Esophagus squamous epithelium (tissue), 5 donors: Measurements from ENCODE around the gene MYO1H. TPM values are rescaled to one million over a fixed set of nuclear protein-coding genes. Genes with fewer than 3 reads are reported as not detected.

Experiments used
- DNase-seq: peaks from one replicate; lab custom pipeline; 2025; lab: John Stamatoyannopoulos, UW
- H3K27ac ChIP-seq, 4 donors: fragments of 200-600 bp; sonication (generic); one replicate each; pipeline ENCODE4 v1.5.1; 2016 to 2019; ENCODE audit warnings: mild to moderate bottlenecking in 1 of 4
- H3K27me3 ChIP-seq, 4 donors: fragments of 200-600 bp; sonication (generic); 1 replicate in 3 of 4; 2 replicates in 1 of 4; pipeline versions ENCODE4 v1.5.1 to v1.6.0; 2017 to 2021; ENCODE audit warnings: antibody characterized with exemption in 1 of 4
- H3K36me3 ChIP-seq, 3 donors: fragments of 200-600 bp; sonication (generic); one replicate each; pipeline ENCODE4 v1.5.1; 2016 to 2019
- H3K4me1 ChIP-seq, 3 donors: fragments of 200-600 bp; sonication (generic); one replicate each; pipeline ENCODE4 v1.5.1; 2017 to 2019
- H3K4me3 ChIP-seq, 4 donors: fragments of 200-600 bp; sonication (generic); 1 replicate in 3 of 4; 2 replicates in 1 of 4; pipeline ENCODE4 v1.5.1; 2016 to 2019; ENCODE audit warnings: mild to moderate bottlenecking in 2 of 4, moderate library complexity in 1 of 4
- H3K9me3 ChIP-seq, 3 donors: fragments of 200-600 bp; sonication (generic); one replicate each; pipeline ENCODE4 v1.5.1; 2016 to 2019
- CTCF ChIP-seq, 6 experiments: fragments of 450-650 bp in 4 of 6; fragments of 200-600 bp in 2 of 6; sonication (generic) in 2 of 6; IDR thresholded peaks; one replicate each; pipeline ENCODE4 v1.5.1; 2016 to 2019; ENCODE audit warnings: antibody characterized with exemption in 6 of 6, mild to moderate bottlenecking in 4 of 6, moderate library complexity in 4 of 6
- POLR2A ChIP-seq, 4 donors: fragments of 450-650 bp; IDR thresholded peaks; one replicate each; pipeline ENCODE4 v1.6.1; 2017; ENCODE audit warnings: antibody characterized with exemption in 4 of 4, mild to moderate bottlenecking in 4 of 4, moderate library complexity in 3 of 4
- WGBS, 2 donors: methylation state at CpG; one replicate each; pipeline ENCODE4 v1.1.5; 2018; 5-methylcytosine and 5-hydroxymethylcytosine counted together
- intact Hi-C: fragments of 100-400 bp; cut with DNase I; formaldehyde crosslinking; loops from one replicate; pipeline ENCODE4 v1.15.0; 2022
- total RNA-seq, 4 donors: library from RNA; depleted of rRNA; stranded (reverse); fragments of >200 nt; gene quantifications; one replicate each; pipeline ENCODE4 v1.1.0, GENCODE V29; 2016
- donor health status: DM: yes; HTN: yes; CAD: no.

The MYO1H gene
- total RNA-seq = under 1 TPM in 3 of 4 donors, not detected in 1; 0.48 to 0.83 (median 0.62) TPM

GRCh38 chr12:109347589-109347988 is at the start of gene MYO1H:
TSS of gene MYO1H (plus strand) at chr12:109347900. CDS start at chr12:109347961, 61 bp downstream.
- intact Hi-C loops = no loop called here

GRCh38 chr12:109299849-109300248 is 47.9 kb upstream of the MYO1H start:
- Histone ChIP-seq H3K9me3 (no peaks in the 10 kb centered on the region), H3K36me3 (no peaks in the 10 kb centered on the region), H3K4me3 (no peak overlapping the region), H3K27ac (no peak overlapping the region), H3K4me1 (peaks cover 0 to 6% (median 0%) of the 10 kb centered on the region in 3 donors), H3K27me3 (peaks cover 0 to 37% (median 0%) of the 10 kb centered on the region in 4 donors)
- TF ChIP-seq CTCF (IDR thresholded peaks at IDR 0.05) (no peak), POLR2A (IDR thresholded peaks at IDR 0.05) (no peak)
- no peak for DNase-seq
- intact Hi-C loops = no loop called here
- 70 to 88% methylated on average over 4 to 7 of the region's 7 CpGs for WGBS, 2 donors

More at GRCh38 chr12:109347589-109347988, at the start of gene MYO1H:
- 62 to 72% methylated on average over 8 of the region's 8 CpGs for WGBS, 2 donors
- Histone ChIP-seq H3K4me1 (no peaks in the 10 kb centered on the region), H3K27me3 (peaks cover 0 to 10% (median 0%) of the 10 kb centered on the region in 4 donors), H3K36me3 (no peaks in the 10 kb centered on the region), H3K4me3 (no peak within 1 kb of the TSS), H3K9me3 (no peaks in the 10 kb centered on the region), H3K27ac (no peak within 1 kb of the TSS)
- no peak for TF ChIP-seq POLR2A (IDR thresholded peaks at IDR 0.05)
- no peak for TF ChIP-seq CTCF (IDR thresholded peaks at IDR 0.05)
- DNase-seq = no peak

- Histone ChIP-seq H3K36me3 (no peaks in the 10 kb centered on the region), H3K27ac (no peak overlapping the region), H3K4me3 (no peak overlapping the region), H3K9me3 (no peaks in the 10 kb centered on the region), H3K4me1 (peaks cover 0 to 6% (median 0%) of the 10 kb centered on the region in 3 donors), H3K27me3 (peaks cover 0 to 51% (median 1%) of the 10 kb centered on the region in 4 donors)
- no peak for DNase-seq
- 61 to 70% methylated on average over 3 of the region's 3 CpGs for WGBS, 2 donors
- TF ChIP-seq POLR2A (IDR thresholded peaks at IDR 0.05) (no peak), CTCF (IDR thresholded peaks at IDR 0.05) (no peak)
- intact Hi-C loops = no loop called here
These were observed 46.0 kb upstream of the MYO1H start for GRCh38 chr12:109301643-109302168.

GRCh38 chr12:109302358-109302757 is 45.3 kb upstream of the MYO1H start:
- peak in 3 of 6 experiments; percentile 15 to 41 (median 31) for TF ChIP-seq CTCF (IDR thresholded peaks at IDR 0.05)
- TF ChIP-seq POLR2A (IDR thresholded peaks at IDR 0.05) = no peak
- Histone ChIP-seq H3K27ac (no peak overlapping the region), H3K4me3 (no peak overlapping the region), H3K9me3 (no peaks in the 10 kb centered on the region), H3K27me3 (peaks cover 0 to 57% (median 3%) of the 10 kb centered on the region in 4 donors), H3K4me1 (peaks cover 0 to 6% (median 0%) of the 10 kb centered on the region in 3 donors), H3K36me3 (no peaks in the 10 kb centered on the region)
- no peak for DNase-seq
- 24 to 31% methylated on average over 2 of the region's 2 CpGs for WGBS, 2 donors
- intact Hi-C loops = no loop called here

- H3K4me1 ChIP-seq = peaks cover 0 to 6% (median 0%) of the 10 kb centered on the region in 3 donors
- DNase-seq = no peak
- H3K4me3 ChIP-seq = no peak overlapping the region
- no peak overlapping the region for H3K27ac ChIP-seq
- intact Hi-C loops = no loop called here
- 49 to 51% methylated on average over 5 of the region's 5 CpGs for WGBS, 2 donors
- H3K9me3 ChIP-seq = no peaks in the 10 kb centered on the region
- TF ChIP-seq CTCF (IDR thresholded peaks at IDR 0.05) (no peak), POLR2A (IDR thresholded peaks at IDR 0.05) (no peak)
- peaks cover 0 to 62% (median 5%) of the 10 kb centered on the region in 4 donors for H3K27me3 ChIP-seq
- no peaks in the 10 kb centered on the region for H3K36me3 ChIP-seq
These were observed 44.9 kb upstream of the MYO1H start for GRCh38 chr12:109302770-109303169.
